HL-60 (cell line): ENCODE data around the gene DPYD.

Experiments
- DNase-seq, 2 experiments: peaks; one replicate each; pipeline ENCODE4 v3.0.0-alpha.2; 2010 to 2020; ENCODE audit warnings: low read depth in 1 of 2, low spot score in 1 of 2
- H3K27ac ChIP-seq: fragments of 250-450 bp; sonication (Bioruptor Pico); replicated peaks from 2 replicates; pipeline ENCODE4 v1.5.1; 2020; ENCODE audit warnings: mild to moderate bottlenecking, moderate library complexity
- H3K27me3 ChIP-seq: fragments of 250-450 bp; sonication (Bioruptor Pico); 2 replicates; pipeline ENCODE4 v1.5.1; 2021; ENCODE audit warnings: mild to moderate bottlenecking, moderate library complexity; ENCODE audit not compliant: insufficient read depth, poor library complexity, severe bottlenecking
- H3K4me3 ChIP-seq: replicated peaks from 2 replicates; pipeline ENCODE4 v1.5.1; 2011; ENCODE audit warnings: mild to moderate bottlenecking, control low read depth, low read length; ENCODE audit not compliant: insufficient read depth
- GABPA ChIP-seq: IDR thresholded peaks from 2 replicates; pipeline ENCODE4 v1.6.1; 2012; ENCODE audit warnings: low read depth
- POLR2AphosphoS5 ChIP-seq: IDR thresholded peaks from 2 replicates; pipeline ENCODE4 v1.6.1; 2012; ENCODE audit warnings: low read depth
- SPI1 ChIP-seq: IDR thresholded peaks from 2 replicates; pipeline ENCODE4 v1.6.1; 2012; ENCODE audit warnings: low read depth, mild to moderate bottlenecking, borderline replicate concordance
- TF ChIP-seq, protein P1 (sequence below): IDR thresholded peaks from one replicate; pipeline ENCODE4 v1.5.1; 2011; ENCODE audit warnings: low read length, control low read depth, inconsistent platforms; ENCODE audit not compliant: insufficient read depth
- TF ChIP-seq, protein P2 (sequence below): IDR thresholded peaks from 2 replicates; pipeline ENCODE4 v1.6.1; 2012; ENCODE audit warnings: low read depth; ENCODE audit not compliant: insufficient replicate concordance

DPYD gene

DNA sequence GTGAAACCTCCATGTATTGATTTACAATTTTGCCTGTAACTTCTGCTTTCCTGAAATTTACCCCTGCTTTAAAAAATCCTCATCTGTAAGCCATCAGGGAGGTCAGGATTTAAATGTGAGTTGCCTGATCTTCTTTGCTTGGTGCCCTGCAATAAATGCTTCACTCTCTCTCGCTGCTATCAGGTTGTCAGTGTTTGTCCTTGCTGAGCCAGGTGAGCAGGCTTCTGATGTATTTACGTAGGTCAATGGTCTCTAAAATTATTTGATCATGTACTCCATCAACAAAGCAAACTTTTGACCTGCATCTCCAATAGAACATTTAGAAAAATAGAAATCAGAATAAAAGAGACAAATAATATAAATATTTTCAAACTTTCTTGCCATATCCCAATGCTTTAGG, 453.4 kb downstream of the DPYD start:
- H3K27me3 ChIP-seq: no peaks in the 10 kb centered on the region
- no peak for DNase-seq
- no peak overlapping the region for H3K4me3 ChIP-seq
- TF ChIP-seq, protein P1, sequence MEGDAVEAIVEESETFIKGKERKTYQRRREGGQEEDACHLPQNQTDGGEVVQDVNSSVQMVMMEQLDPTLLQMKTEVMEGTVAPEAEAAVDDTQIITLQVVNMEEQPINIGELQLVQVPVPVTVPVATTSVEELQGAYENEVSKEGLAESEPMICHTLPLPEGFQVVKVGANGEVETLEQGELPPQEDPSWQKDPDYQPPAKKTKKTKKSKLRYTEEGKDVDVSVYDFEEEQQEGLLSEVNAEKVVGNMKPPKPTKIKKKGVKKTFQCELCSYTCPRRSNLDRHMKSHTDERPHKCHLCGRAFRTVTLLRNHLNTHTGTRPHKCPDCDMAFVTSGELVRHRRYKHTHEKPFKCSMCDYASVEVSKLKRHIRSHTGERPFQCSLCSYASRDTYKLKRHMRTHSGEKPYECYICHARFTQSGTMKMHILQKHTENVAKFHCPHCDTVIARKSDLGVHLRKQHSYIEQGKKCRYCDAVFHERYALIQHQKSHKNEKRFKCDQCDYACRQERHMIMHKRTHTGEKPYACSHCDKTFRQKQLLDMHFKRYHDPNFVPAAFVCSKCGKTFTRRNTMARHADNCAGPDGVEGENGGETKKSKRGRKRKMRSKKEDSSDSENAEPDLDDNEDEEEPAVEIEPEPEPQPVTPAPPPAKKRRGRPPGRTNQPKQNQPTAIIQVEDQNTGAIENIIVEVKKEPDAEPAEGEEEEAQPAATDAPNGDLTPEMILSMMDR: no peak
- TF ChIP-seq POLR2AphosphoS5 (no peak), SPI1 (no peak), GABPA (no peak)
- TF ChIP-seq, protein P2, sequence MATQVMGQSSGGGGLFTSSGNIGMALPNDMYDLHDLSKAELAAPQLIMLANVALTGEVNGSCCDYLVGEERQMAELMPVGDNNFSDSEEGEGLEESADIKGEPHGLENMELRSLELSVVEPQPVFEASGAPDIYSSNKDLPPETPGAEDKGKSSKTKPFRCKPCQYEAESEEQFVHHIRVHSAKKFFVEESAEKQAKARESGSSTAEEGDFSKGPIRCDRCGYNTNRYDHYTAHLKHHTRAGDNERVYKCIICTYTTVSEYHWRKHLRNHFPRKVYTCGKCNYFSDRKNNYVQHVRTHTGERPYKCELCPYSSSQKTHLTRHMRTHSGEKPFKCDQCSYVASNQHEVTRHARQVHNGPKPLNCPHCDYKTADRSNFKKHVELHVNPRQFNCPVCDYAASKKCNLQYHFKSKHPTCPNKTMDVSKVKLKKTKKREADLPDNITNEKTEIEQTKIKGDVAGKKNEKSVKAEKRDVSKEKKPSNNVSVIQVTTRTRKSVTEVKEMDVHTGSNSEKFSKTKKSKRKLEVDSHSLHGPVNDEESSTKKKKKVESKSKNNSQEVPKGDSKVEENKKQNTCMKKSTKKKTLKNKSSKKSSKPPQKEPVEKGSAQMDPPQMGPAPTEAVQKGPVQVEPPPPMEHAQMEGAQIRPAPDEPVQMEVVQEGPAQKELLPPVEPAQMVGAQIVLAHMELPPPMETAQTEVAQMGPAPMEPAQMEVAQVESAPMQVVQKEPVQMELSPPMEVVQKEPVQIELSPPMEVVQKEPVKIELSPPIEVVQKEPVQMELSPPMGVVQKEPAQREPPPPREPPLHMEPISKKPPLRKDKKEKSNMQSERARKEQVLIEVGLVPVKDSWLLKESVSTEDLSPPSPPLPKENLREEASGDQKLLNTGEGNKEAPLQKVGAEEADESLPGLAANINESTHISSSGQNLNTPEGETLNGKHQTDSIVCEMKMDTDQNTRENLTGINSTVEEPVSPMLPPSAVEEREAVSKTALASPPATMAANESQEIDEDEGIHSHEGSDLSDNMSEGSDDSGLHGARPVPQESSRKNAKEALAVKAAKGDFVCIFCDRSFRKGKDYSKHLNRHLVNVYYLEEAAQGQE: no peak
- H3K27ac ChIP-seq: no peak overlapping the region

- no peak overlapping the region for H3K4me3 ChIP-seq
- DNase-seq: no peak
- no peak overlapping the region for H3K27ac ChIP-seq
- H3K27me3 ChIP-seq: no peaks in the 10 kb centered on the region
- TF ChIP-seq, protein P1: no peak
- no peak for TF ChIP-seq GABPA
These were observed 456.5 kb downstream of the DPYD start for GRCh38 chr1:97464305-97464704.

GRCh38 chr1:97461782-97462181, 459.1 kb downstream of the DPYD start:
- DNase-seq: no peak
- TF ChIP-seq, protein P2: no peak
- TF ChIP-seq SPI1 (no peak; the same call in 1 of the 2 replicates), GABPA (no peak), POLR2AphosphoS5 (no peak)
- TF ChIP-seq, protein P1: no peak
- Histone ChIP-seq H3K4me3 (no peak overlapping the region), H3K27me3 (no peaks in the 10 kb centered on the region), H3K27ac (no peak overlapping the region)

- DNase-seq: no peak
- Histone ChIP-seq H3K27me3 (no peaks in the 10 kb centered on the region), H3K4me3 (no peak overlapping the region), H3K27ac (no peak overlapping the region)
- TF ChIP-seq POLR2AphosphoS5: no peak
- TF ChIP-seq SPI1: no peak
- TF ChIP-seq, protein P1: no peak
- TF ChIP-seq GABPA: no peak
- TF ChIP-seq, protein P2: no peak
These were observed 463.3 kb downstream of the DPYD start for GRCh38 chr1:97457446-97458089.
